Esophagus squamous epithelium (tissue), 5 donors: ENCODE results near the gene SYNE3. TPM values are rescaled to one million over a fixed set of nuclear protein-coding genes. Genes with fewer than 3 reads are reported as not detected.

Experiments used
- DNase-seq: peaks from one replicate; lab custom pipeline; 2025; lab: John Stamatoyannopoulos, UW
- H3K27ac ChIP-seq, 4 donors: fragments of 200-600 bp; sonication (generic); one replicate each; pipeline ENCODE4 v1.5.1; 2016 to 2019; ENCODE audit warnings: mild to moderate bottlenecking in 1 of 4
- H3K27me3 ChIP-seq, 4 donors: fragments of 200-600 bp; sonication (generic); 1 replicate in 3 of 4; 2 replicates in 1 of 4; pipeline versions ENCODE4 v1.5.1 to v1.6.0; 2017 to 2021; ENCODE audit warnings: antibody characterized with exemption in 1 of 4
- H3K36me3 ChIP-seq, 3 donors: fragments of 200-600 bp; sonication (generic); one replicate each; pipeline ENCODE4 v1.5.1; 2016 to 2019
- H3K4me1 ChIP-seq, 3 donors: fragments of 200-600 bp; sonication (generic); one replicate each; pipeline ENCODE4 v1.5.1; 2017 to 2019
- H3K4me3 ChIP-seq, 4 donors: fragments of 200-600 bp; sonication (generic); 1 replicate in 3 of 4; 2 replicates in 1 of 4; pipeline ENCODE4 v1.5.1; 2016 to 2019; ENCODE audit warnings: mild to moderate bottlenecking in 2 of 4, moderate library complexity in 1 of 4
- H3K9me3 ChIP-seq, 3 donors: fragments of 200-600 bp; sonication (generic); one replicate each; pipeline ENCODE4 v1.5.1; 2016 to 2019
- CTCF ChIP-seq, 6 experiments: fragments of 450-650 bp in 4 of 6; fragments of 200-600 bp in 2 of 6; sonication (generic) in 2 of 6; IDR thresholded peaks; one replicate each; pipeline ENCODE4 v1.5.1; 2016 to 2019; ENCODE audit warnings: antibody characterized with exemption in 6 of 6, mild to moderate bottlenecking in 4 of 6, moderate library complexity in 4 of 6
- POLR2A ChIP-seq, 4 donors: fragments of 450-650 bp; IDR thresholded peaks; one replicate each; pipeline ENCODE4 v1.6.1; 2017; ENCODE audit warnings: antibody characterized with exemption in 4 of 4, mild to moderate bottlenecking in 4 of 4, moderate library complexity in 3 of 4
- WGBS, 2 donors: methylation state at CpG; one replicate each; pipeline ENCODE4 v1.1.5; 2018; 5-methylcytosine and 5-hydroxymethylcytosine counted together
- intact Hi-C: fragments of 100-400 bp; cut with DNase I; formaldehyde crosslinking; loops from one replicate; pipeline ENCODE4 v1.15.0; 2022
- small RNA-seq, 4 donors: library from RNA; depleted of rRNA; stranded (forward); fragments of <200 nt; gene quantifications; one replicate each; pipeline ENCODE3, GENCODE V24; 2016
- total RNA-seq, 4 donors: library from RNA; depleted of rRNA; stranded (reverse); fragments of >200 nt; gene quantifications; one replicate each; pipeline ENCODE4 v1.1.0, GENCODE V29; 2016
- donor health status: DM: yes; HTN: yes; CAD: no.

Gene SYNE3
- total RNA-seq, 4 donors from 2014 or later = 1.5 to 11.6 (median 5.5) TPM

GRCh38 chr14:95469134-95469481 lies 47.3 kb downstream of the SYNE3 start:
- Histone ChIP-seq H3K9me3 (no peaks in the 10 kb centered on the region), H3K4me3 (no peak overlapping the region), H3K36me3 (peaks cover 0 to 76% (median 0%) of the 10 kb centered on the region in 3 donors), H3K4me1 (peaks cover 0 to 24% (median 0%) of the 10 kb centered on the region in 3 donors), H3K27ac (no peak overlapping the region), H3K27me3 (no peaks in the 10 kb centered on the region)
- DNase-seq = no peak
- intact Hi-C loops = no loop called here
- TF ChIP-seq CTCF (IDR thresholded peaks at IDR 0.05) (no peak), POLR2A (IDR thresholded peaks at IDR 0.05) (no peak)
- WGBS, 2 donors = 82 to 92% methylated on average over 2 to 3 of the region's 3 CpGs

GRCh38 chr14:95468448-95469133 lies 47.9 kb downstream of the SYNE3 start:
- intact Hi-C loops = no loop called here
- H3K9me3 ChIP-seq = no peaks in the 10 kb centered on the region
- H3K4me1 ChIP-seq = peaks cover 0 to 28% (median 0%) of the 10 kb centered on the region in 3 donors
- H3K27me3 ChIP-seq = no peaks in the 10 kb centered on the region
- no peak for DNase-seq
- no peak overlapping the region for H3K4me3 ChIP-seq
- H3K27ac ChIP-seq = no peak overlapping the region
- no peak for TF ChIP-seq POLR2A (IDR thresholded peaks at IDR 0.05)
- TF ChIP-seq CTCF (IDR thresholded peaks at IDR 0.05) = no peak
- H3K36me3 ChIP-seq = peaks cover 0 to 78% (median 0%) of the 10 kb centered on the region in 3 donors
- WGBS, 2 donors = 84 to 96% methylated on average over 3 to 4 of the region's 4 CpGs

GRCh38 chr14:95467657-95468056 lies 48.8 kb downstream of the SYNE3 start:
- H3K4me3 ChIP-seq = no peak overlapping the region
- WGBS, 2 donors = no CpG with 5 or more reads among the region's 6 CpGs
- H3K27ac ChIP-seq = no peak overlapping the region
- TF ChIP-seq CTCF (IDR thresholded peaks at IDR 0.05) = no peak
- TF ChIP-seq POLR2A (IDR thresholded peaks at IDR 0.05) = no peak
- H3K4me1 ChIP-seq = peaks cover 0 to 23% (median 0%) of the 10 kb centered on the region in 3 donors
- intact Hi-C loops = no loop called here
- no peaks in the 10 kb centered on the region for H3K27me3 ChIP-seq
- H3K9me3 ChIP-seq = no peaks in the 10 kb centered on the region
- peaks cover 0 to 72% (median 0%) of the 10 kb centered on the region in 3 donors for H3K36me3 ChIP-seq
- no peak for DNase-seq

- TF ChIP-seq POLR2A (IDR thresholded peaks at IDR 0.05) = no peak
- Histone ChIP-seq H3K36me3 (peaks cover 0 to 70% (median 0%) of the 10 kb centered on the region in 3 donors), H3K27me3 (peaks cover 0 to 3% (median 0%) of the 10 kb centered on the region in 4 donors), H3K27ac (no peak overlapping the region), H3K9me3 (no peaks in the 10 kb centered on the region), H3K4me1 (peaks cover 0 to 23% (median 0%) of the 10 kb centered on the region in 3 donors), H3K4me3 (no peak overlapping the region)
- no peak for DNase-seq
- WGBS, 2 donors = 89 to 90% methylated on average over 1 to 6 of the region's 6 CpGs
- intact Hi-C loops = no loop called here
These were observed 49.2 kb downstream of the SYNE3 start for GRCh38 chr14:95467232-95467631.

Small RNAs within 50 kb of the gene (small RNA-seq; reads per million reads assigned to genes)
- gene SCARNA13 = 1.8 to 3.7 (median 3.1) reads per million in 4 donors

Other genes with a start within 250 kb of the SYNE3 start
- gene CLMN, start 196.7 kb downstream of the SYNE3 start, total RNA-seq = 10 to 100 TPM in 1 of 4 donors, 1 to 10 TPM in 3; 3.3 to 14.1 (median 5.1) TPM
- 10 to 100 TPM; 14.4 to 40.1 (median 32.6) TPM for gene GLRX5, start 18.4 kb upstream of the SYNE3 start, total RNA-seq
- gene TCL1B, start 169.8 kb upstream of the SYNE3 start, total RNA-seq = not detected
- not detected for gene TCL1A, start 197.5 kb upstream of the SYNE3 start, total RNA-seq